ENCODE results near the gene ZNF516.
A peak's percentile ranks its signal among the peaks of the same experiment; 100 is the strongest.

The ZNF516 gene

DNA sequence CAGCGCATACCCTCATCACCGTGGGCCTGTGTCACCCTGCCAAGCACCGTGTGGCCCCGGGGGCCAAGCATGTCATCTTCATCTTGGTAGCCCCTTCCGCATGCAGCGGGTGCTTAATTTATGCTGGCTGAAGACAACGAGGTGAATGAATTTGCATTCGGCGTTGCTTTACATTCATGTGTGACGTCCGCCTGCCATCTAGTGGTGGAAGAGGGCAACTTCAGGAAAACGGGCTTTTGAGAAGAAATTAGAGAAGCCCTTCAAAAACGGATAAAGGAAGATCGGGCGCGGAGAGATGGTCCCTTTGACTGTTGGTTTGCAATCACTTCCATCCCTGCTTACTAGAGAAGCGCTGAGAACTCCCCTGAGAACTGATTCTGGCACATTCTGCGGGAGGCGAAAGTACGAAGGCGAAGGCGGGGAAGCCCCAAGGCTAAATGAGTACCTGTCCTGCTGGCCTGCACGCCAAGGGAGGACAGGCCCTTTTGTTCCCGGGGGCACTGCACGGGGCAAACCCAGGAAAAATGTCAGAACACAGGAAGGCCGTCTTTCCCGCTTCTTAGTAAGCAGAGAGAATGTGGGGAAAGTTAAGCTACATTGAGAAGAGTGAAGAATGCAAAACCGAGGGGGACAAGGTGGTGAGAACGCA lies 145.9 kb downstream of the ZNF516 start:
- Histone ChIP-seq H4K20me1 (ENCODE audit: insufficient read depth, low read length) (no peaks in the 10 kb centered on the region), H3K9me3 (ENCODE audit: insufficient read depth, low read length, severe bottlenecking) (peaks cover 12% of the 10 kb centered on the region), H3K27me3 (ENCODE audit: insufficient read depth, low read length, poor library complexity) (no peaks in the 10 kb centered on the region), H3K4me3 (ENCODE audit: low read depth in 1 of 2, low read length in 2 of 2) (no peak overlapping the region), H2AFZ (ENCODE audit: low read depth, low read length) (peak overlapping the region; percentile 44), H3K9ac (ENCODE audit: low read depth, low read length) (no peak overlapping the region), H3K4me2 (ENCODE audit: insufficient read depth, low read length) (no peak overlapping the region), H3K79me2 (ENCODE audit: insufficient read depth, low read length) (no peaks in the 10 kb centered on the region), H3K36me3 (ENCODE audit: insufficient read depth, low read length) (0 out of 2 replicates have a peak, but pooled peaks cover 3% of the 10 kb centered on the region), H3K27ac (ENCODE audit: low read length) (peak overlapping the region; percentile 50), H3K4me1 (ENCODE audit: insufficient read depth, low read length) (peaks cover 11% of the 10 kb centered on the region)
- ATAC-seq (ENCODE audit: insufficient read depth, low read depth) (peak; percentile 79), DNase-seq (peak; percentile 80)
- no peak for TF ChIP-seq EZH2 (IDR thresholded peaks at IDR 0.05; ENCODE audit: borderline replicate concordance, low read depth, low read length, severe bottlenecking)
- TF ChIP-seq, protein P1, sequence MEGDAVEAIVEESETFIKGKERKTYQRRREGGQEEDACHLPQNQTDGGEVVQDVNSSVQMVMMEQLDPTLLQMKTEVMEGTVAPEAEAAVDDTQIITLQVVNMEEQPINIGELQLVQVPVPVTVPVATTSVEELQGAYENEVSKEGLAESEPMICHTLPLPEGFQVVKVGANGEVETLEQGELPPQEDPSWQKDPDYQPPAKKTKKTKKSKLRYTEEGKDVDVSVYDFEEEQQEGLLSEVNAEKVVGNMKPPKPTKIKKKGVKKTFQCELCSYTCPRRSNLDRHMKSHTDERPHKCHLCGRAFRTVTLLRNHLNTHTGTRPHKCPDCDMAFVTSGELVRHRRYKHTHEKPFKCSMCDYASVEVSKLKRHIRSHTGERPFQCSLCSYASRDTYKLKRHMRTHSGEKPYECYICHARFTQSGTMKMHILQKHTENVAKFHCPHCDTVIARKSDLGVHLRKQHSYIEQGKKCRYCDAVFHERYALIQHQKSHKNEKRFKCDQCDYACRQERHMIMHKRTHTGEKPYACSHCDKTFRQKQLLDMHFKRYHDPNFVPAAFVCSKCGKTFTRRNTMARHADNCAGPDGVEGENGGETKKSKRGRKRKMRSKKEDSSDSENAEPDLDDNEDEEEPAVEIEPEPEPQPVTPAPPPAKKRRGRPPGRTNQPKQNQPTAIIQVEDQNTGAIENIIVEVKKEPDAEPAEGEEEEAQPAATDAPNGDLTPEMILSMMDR (IDR thresholded peaks at IDR 0.05; ENCODE audit: borderline replicate concordance, extremely low read depth, low read length, poor library complexity, severe bottlenecking), result peak; percentile 95

DNA sequence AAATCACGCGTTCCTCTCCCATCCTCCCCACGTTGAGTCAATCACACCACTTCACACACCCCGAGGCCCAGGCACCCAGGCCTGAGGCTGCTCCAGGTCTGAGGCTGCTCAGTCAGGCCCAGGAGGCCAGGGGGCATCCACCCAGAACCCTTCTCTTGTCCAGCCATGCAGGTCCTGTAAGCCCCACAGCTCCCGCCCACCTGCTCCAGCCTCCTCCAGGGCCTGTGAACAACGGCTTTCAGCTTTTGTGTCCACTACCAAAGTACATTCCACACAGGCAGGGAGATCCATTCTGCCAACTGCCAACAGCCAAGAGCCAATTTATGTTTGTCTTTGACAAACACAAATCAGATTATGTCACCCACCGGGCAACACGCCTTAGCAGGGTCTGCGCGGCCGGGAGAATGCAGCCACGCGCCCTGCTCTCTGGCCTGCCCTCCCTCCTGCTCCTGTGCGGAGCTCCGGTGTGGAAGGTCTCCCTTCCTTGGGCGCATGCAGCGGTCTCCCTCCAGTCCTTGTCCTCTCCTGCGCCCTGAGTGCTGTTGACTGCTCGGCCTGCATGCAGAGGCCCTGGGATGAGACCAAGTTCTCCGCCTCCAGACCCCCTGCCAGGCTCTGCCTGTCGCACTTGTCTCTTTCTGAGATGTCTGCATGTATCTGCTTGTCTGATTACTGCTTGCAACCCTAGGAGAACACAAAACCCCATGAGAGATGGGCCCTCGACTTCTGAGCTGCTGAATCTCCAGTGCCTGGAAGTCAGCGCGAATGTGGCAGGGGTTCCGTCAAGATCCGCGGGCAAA lies 146.6 kb downstream of the ZNF516 start:
- no peak overlapping the region for H3K4me2 ChIP-seq (ENCODE audit: insufficient read depth, low read length)
- H3K4me3 ChIP-seq (ENCODE audit: low read depth in 1 of 2, low read length in 2 of 2), result no peak overlapping the region
- no peak for DNase-seq

DNA sequence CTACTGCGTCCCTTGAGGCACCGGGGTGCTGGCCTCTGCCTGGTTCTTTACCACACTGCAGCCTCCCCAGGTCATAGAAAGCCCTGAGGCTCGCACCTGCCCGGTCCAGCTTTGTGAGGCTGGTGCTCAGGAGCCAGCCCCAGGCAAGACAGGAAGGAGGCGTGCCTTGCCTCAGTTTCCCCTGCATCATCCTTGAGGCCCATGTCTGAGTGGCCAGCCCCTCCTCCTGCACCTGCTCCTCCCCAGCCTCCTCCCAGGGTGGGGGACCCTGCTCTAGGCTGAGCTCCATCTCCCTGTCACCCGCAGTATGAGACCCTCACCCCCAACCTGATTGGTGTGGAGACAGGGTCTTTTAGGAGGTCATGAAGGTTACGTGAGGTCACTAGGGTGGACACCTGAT lies 147.7 kb downstream of the ZNF516 start:
- no peak overlapping the region for H2AFZ ChIP-seq (ENCODE audit: low read depth, low read length)
- H3K27me3 ChIP-seq (ENCODE audit: insufficient read depth, low read length, poor library complexity), result no peaks in the 10 kb centered on the region
- H3K4me2 ChIP-seq (ENCODE audit: insufficient read depth, low read length), result no peak overlapping the region
- no peaks in the 10 kb centered on the region for H3K36me3 ChIP-seq (ENCODE audit: insufficient read depth, low read length)
- H3K79me2 ChIP-seq (ENCODE audit: insufficient read depth, low read length), result no peaks in the 10 kb centered on the region
- no peaks in the 10 kb centered on the region for H3K9me3 ChIP-seq (ENCODE audit: insufficient read depth, low read length, severe bottlenecking)
- no peak overlapping the region for H3K4me3 ChIP-seq (ENCODE audit: low read depth in 1 of 2, low read length in 2 of 2)
- TF ChIP-seq, protein P1 (IDR thresholded peaks at IDR 0.05; ENCODE audit: borderline replicate concordance, extremely low read depth, low read length, poor library complexity, severe bottlenecking), result no peak
- no peak for TF ChIP-seq EZH2 (IDR thresholded peaks at IDR 0.05; ENCODE audit: borderline replicate concordance, low read depth, low read length, severe bottlenecking)
- no peaks in the 10 kb centered on the region for H4K20me1 ChIP-seq (ENCODE audit: insufficient read depth, low read length)
- DNase-seq, result no peak
- no peak for ATAC-seq (ENCODE audit: insufficient read depth, low read depth)
- H3K27ac ChIP-seq (ENCODE audit: low read length), result no peak overlapping the region; the same call in 1 of the 2 replicates
- H3K9ac ChIP-seq (ENCODE audit: low read depth, low read length), result no peak overlapping the region
- H3K4me1 ChIP-seq (ENCODE audit: insufficient read depth, low read length), result peaks cover 11% of the 10 kb centered on the region

More for the DNA sequence above, 146.6 kb downstream of the ZNF516 start:
- H3K79me2 ChIP-seq (ENCODE audit: insufficient read depth, low read length), result no peaks in the 10 kb centered on the region
- H4K20me1 ChIP-seq (ENCODE audit: insufficient read depth, low read length), result no peaks in the 10 kb centered on the region
- H2AFZ ChIP-seq (ENCODE audit: low read depth, low read length), result peak overlapping the region; percentile 9
- peaks cover 11% of the 10 kb centered on the region for H3K4me1 ChIP-seq (ENCODE audit: insufficient read depth, low read length)
- TF ChIP-seq, protein P1 (IDR thresholded peaks at IDR 0.05; ENCODE audit: borderline replicate concordance, extremely low read depth, low read length, poor library complexity, severe bottlenecking), result no peak
- H3K27ac ChIP-seq (ENCODE audit: low read length), result peak overlapping the region; percentile 39; the same call in 1 of the 2 replicates
- ATAC-seq (ENCODE audit: insufficient read depth, low read depth), result peak; percentile 27
- H3K9ac ChIP-seq (ENCODE audit: low read depth, low read length), result no peak overlapping the region
- H3K27me3 ChIP-seq (ENCODE audit: insufficient read depth, low read length, poor library complexity), result no peaks in the 10 kb centered on the region
- peaks cover 5% of the 10 kb centered on the region for H3K9me3 ChIP-seq (ENCODE audit: insufficient read depth, low read length, severe bottlenecking)
- H3K36me3 ChIP-seq (ENCODE audit: insufficient read depth, low read length), result no peaks in the 10 kb centered on the region
